ENCODE data around the gene OTOG.

OTOG gene

DNA sequence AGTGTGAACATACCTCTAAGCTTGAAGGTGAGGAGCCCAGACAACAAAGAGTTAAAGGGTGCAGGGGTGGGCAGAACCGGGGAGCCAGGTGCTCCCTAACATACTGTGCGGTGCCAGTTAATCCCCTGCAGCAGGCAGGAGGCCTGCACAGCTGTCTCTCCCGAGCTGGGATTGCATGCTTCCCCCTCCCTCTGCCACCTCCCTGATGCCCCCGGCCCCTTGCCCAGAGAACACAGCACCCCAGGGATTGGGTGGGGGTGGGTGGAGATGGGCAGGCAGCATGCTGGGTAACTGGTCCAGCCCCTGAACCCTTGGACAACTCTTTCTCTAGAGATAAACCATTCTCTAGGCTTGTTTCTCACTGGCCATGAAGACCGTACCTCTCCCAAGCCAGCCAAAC, 104.6 kb downstream of the OTOG start:
- no peak for DNase-seq (ENCODE audit: low spot score)

DNA sequence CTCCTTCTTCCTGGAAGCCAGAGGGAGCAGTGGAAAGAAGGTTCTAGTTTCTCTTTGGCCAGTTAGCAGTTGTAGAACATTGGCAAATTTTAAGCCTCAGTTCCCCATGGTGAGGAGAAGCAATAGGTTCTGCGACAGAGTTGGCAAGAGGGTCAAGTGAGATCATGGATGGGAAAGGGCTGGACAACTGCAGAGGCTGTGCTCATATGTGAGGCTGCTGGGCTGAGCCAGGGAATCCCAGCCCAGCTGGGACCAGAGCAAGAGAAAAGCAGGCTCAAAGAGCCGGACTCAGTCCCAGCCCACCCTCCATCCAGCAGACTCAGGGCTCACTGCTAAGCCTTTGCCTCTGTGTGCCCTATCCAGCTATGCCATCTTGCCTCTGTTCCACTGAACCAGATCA, 105.5 kb downstream of the OTOG start:
- DNase-seq (ENCODE audit: low spot score) = no peak

DNA sequence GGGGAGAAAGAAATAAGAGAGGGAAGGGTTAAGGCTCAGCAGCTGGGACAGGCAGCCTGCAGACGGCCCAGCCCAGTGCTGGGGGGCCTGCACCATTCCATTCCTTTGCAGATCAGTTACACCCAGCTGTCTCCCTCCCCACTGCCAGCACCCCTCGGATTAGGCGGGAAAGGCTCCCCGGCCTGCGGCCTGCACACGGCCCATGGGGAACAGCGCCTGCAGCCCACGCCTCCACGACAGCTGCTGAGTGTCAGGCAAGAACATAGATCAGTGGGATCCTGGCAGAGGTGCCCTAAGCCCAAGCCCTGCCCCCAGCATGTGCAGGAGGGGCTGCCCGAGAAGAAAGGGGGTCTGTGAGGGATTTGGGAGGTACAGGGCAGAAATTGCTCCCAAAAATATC, 106.6 kb downstream of the OTOG start:
- no peak for DNase-seq (ENCODE audit: low spot score)

DNA sequence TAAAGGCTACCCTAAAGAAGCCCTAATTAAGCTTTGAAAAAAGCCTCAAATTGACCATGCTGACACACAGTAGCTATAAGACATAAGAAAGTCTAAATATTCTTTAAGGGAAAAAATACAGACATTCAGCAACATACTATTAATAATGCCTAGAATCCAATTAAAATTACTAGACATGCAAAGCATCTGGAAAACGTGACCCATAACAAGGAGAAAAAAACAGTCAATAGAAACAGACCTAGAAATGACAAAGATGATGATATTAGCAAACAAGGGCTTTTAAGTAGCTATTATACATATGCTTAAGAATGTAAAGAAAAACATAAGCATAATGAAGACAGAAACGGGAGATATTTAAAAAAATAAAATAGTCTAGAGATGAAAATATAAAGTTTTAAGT, 108.6 kb downstream of the OTOG start:
- DNase-seq (ENCODE audit: low spot score) = no peak

DNA sequence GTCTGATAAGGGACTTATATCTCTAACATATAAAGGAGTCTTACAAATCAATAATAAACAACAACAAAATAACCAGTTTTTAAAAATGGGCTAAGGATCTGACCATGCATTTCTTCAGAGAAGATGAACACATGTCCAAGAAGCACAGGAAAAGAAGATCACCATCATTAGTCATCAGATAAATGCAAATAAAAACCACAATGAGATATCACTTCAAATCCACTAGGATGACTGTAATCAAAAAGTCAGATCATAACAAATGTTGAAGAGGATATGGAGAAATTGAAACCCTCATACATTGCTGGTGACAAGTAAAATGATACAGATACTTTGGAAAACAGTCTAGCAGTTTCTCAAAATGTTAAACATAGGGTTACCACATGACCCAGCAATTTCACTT, 111.2 kb downstream of the OTOG start:
- no peak for DNase-seq (ENCODE audit: low spot score)

DNA sequence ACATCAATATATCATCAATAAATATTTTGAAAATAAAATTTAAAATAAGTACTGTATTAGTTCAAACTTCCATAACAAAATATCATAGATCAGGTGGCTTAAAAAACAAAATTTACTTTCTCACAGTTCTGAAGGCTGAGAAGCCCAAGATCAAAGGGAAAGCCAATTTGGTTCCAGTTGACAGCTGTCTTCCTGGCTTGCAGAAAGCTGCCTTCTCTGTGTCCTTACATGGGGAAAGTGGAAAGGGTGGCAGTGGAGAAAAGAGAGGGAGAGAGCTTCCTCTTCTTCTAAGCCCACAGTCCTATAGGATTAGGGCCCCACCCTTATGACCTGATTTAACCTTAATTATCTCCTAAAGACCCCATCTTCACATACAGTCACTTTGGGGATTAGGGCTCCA, 121.1 kb downstream of the OTOG start:
- no peak for DNase-seq (ENCODE audit: low spot score)

DNA sequence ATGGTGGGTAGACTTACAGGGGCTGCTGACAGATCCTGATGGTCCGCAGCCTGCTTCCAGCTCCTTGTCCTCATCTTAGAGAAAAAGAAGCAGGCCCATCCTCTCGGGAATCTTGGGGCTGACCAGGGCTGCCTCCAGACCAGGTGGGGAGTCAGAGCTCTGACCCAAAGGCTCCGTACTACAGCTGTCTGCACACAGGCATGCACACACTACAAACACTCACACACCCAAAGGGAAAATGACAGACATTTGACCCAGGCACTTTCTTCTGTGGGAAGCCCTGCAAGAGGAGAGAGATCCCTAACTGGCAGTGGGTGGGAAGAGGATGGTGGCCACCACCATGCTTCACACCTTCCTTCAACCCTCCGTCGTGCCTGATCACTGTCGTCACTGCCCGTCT, 125.4 kb downstream of the OTOG start:
- DNase-seq (ENCODE audit: low spot score) = no peak

DNA sequence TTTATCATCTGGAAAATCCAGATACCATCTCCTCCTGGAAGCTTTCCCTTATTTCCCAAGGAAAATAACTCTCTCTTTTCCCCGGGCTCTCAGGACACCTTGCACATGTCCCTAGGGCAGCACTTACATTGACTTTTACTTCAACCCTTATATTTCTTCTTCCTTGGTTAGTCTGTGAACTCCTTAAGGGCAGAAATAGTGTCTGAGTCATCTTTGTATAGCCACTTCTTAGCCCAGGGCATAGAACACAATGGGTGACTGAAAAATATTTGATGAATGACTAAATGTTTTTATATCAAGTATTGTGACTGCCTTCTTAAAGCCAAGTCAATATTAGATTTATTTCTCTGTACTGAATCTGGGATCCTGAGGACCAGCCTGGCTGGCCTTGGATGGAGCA, 126.9 kb downstream of the OTOG start:
- no peak for DNase-seq (ENCODE audit: low spot score)

DNA sequence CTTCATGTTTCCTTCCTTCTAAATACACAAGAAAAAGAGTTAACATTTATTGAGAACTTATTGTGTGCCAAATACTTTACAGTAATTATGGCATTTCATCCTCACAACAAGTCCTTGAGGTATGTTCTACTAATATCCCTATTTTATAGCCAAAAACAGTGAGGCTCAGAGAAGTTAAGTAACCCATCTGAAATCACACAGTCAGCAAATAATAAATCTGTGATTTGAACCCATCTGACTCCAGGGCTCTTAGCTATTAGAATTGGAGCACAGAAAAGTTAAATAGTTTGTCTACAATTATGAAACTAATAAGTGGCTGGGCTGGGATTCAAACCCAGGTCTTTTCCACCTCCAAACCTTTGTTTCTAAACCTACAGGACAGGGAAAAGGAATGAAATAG, 135.8 kb downstream of the OTOG start:
- DNase-seq (ENCODE audit: low spot score) = no peak

DNA sequence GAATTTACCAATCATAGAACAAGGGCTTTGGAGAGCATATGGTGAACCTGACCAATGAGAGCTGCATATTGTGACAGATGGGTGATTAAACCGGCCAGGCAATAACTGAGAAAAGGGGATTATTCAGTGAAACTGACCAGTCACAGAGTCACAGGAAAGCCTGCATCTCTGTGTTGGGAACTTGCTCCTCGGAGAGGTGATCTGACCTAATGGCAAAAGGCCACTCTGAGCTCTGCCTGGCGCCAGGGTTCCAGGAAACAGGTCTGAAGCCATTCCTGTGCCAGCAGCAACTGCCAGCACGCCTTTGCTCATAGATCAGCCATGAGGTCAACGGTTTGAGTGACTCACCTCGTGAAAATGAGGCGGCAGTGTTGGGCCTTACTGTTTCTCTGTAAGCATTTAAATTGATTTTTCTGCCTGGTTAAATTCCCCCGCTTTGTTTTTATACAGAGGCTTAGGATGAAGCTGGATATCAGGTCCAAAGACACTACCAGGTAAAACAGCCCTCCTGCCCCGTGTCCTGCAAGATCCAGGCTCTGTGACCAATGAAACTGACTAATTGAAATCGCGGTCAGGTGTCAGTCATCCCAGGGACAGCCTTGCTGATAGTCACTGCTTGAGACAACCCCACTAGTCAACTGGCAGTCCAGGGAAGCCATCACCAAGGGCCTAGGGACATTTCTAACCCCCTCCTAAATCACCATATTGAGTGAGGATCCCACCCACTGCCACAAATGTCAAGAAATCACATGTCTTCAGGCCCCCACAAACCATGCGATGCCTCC, 136.5 kb downstream of the OTOG start:
- DNase-seq (ENCODE audit: low spot score) = no peak

DNA sequence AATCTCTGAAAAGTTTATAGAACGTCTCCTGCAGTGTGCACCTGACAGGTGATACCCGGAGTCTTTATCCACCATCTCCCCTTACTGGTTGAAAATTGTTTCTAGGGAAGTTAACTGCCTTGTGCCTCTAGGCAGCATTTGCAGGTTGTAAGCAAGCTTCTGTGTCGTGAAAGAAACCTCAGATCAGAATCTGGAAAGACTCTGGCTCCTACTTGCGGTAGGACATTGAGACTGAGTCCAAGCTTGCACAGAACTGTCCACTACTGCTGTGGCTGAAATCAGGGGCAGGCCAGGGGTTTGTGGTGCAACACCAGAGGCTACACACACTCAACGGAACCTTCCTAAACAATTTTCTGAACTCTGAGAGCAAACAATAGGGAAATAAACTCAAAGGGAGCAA, 137.5 kb downstream of the OTOG start:
- DNase-seq (ENCODE audit: low spot score) = no peak

DNA sequence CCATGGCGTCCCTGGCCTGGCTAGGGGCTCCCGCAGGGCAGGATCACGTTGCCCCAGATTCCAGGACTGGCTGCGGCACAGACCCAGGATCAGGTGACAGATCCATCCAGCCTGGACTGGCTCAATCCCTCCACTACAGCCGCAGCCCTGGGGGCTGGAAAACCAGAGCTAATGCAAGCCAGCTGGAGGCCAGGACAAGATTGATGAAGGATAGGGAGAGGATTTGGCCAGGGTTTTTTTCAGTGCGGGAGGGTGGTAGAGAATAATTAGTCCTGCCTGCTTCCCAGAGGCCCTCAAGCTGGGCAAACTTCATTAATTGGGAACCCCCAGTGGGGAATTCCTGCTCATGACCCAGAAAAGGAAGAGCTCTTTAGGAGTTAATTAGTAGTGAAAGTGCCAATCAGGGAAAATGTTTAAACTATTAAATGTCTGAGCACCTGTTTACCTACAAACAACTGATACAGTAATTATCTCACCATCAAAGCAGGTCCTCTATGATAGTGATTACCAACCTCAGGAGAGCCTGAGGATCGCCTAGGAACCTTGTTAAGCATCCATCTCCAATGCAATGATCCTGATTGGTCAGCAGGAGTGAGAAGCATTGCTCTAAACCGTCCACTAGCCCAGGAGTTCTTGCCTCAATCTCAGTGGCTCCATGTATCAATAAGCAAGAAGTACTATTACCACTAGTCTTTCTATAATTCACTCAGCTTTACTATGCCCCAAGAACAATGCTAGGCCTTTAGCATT, 139.3 kb downstream of the OTOG start:
- no peak for DNase-seq (ENCODE audit: low spot score)

DNA sequence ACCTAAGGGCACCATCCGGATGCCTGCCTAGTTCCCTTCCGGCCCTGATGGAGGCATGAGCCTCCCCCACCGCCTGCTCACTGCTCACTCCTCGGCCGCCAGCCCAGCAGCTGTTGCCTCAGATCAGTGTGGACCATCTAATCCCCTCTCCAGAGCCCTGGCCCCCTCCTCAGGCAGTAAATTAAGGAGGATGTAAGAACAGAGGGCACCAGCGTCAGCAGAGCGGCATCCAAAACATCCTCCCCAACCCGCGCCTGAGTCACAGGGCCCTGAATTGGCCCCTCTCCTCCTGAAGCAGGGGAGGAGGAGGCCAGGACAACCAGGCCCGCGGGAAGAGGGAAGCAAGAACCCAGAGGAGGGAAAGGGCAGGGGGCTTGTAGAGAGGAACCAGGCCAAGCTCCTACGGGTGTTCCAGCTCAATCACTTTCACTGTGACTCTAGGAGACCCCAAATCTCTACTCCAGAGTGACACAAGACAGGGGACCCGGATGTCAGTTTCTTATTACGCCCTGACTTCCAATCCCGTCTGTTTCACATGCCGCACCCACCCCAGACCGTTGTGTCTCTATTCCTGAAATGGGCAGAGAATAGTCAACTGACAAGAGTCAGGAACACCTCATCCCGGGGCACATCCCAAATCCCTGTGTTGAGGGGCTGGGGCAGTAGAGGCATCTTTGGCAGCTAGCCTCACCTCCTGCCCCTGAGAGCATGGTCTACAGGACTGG, 141.0 kb downstream of the OTOG start:
- DNase-seq (ENCODE audit: low spot score) = no peak

DNA sequence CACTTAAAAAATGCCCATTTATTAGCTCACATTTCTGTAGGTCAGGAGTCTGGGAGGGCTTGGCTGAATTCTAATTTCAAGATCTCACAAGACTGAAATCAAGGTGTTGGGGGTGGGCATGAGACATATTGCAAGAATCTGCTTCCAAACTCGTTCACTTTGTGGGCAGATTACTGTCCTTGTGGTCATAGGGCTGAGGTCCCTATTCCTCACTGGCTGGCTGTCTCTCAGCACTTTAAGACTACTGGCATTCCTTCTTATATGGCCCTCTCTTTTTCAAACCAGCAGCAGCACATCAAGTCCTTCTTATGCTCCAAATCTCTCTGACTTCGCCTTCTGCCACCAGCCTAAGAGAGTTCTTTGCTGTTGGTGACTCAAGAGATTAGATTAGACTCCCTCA, 144.5 kb downstream of the OTOG start:
- no peak for DNase-seq (ENCODE audit: low spot score)

DNA sequence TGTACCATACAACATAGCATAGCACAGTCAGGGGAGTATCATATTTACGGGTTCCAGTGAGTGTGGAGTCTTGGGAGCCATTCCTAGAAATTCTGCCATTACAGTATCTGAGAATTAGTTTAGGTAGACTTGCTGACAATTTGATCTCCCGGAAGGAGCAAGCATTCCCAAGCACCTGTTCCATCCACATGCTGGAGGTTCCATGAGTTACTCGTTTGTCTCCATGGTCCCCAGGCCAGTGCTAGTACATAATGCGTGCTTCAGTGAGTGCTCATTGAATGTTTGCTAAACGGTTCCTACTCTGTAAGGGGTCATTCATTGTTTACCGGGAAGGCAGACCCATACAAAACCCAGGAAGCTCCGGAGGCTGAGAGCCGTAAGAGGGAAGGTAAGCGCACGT, 144.9 kb downstream of the OTOG start:
- DNase-seq (ENCODE audit: low spot score) = no peak

DNA sequence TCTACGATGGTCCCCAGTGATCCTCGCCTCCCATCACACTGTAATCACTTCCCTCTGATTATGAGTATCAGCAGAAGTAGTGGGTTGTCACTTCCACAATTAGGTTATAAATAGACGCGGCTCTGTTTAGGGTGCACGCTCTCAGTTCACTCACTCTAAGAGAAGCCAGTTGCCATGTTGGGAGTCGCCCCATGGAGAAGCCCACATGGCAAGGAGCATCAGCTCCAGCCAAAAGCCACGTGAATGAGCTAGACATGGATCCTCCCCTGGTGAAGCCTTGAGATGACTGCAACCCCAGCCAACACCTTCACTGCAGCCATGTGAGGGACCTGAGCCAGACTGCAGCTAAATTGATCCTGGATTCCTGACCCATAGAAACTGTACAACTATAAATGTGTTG, 145.9 kb downstream of the OTOG start:
- DNase-seq (ENCODE audit: low spot score) = no peak

DNA sequence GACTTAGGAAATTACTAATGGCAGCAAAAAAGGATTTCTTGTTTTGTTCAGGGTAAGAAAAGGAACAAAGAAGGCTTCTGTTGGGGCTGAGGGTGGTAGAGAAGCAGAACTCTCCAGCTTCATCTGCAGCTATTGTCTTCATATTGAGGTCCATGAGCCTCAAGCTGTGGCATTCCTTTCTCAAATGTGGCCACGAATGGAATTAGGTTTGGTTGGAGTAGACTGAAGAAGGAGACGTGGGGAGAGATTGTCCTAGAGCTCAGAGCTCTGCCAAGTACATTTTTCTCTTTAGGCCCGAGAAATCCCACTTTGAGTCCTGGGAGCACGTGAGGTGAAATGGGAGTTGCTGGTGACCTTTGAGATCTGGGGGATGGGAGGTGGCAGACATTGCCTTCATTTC, 146.5 kb downstream of the OTOG start:
- DNase-seq (ENCODE audit: low spot score) = no peak

DNA sequence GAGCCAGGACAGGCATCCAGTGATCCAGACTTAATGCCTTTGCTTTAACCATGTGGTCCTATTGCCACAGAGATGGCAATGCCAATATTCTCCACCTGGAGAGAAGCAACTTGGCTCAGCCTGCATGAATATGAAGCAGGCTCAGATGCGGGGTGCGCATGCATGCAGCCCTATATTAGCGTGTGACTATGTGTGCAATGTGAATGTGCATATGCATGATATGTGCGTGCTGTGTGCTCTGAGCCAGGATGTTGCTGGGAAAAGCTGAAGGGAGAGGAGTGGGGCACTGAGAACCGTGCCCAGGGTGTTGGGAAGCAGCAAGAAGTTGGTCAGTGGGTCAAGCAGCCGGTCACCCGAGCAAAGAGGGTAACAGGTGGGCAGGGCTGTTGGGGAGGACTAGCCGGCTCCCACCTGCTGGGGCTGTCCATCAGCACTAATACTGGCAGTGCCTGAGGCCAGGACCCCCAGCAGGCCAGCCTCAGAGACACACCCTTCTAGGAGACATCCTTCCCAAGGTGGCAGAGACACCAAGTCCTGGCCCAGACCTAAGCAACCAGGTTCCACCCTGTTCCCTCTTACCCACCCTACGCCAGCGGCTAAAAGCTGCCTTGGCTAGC, 147.5 kb downstream of the OTOG start:
- DNase-seq (ENCODE audit: low spot score) = no peak

DNA sequence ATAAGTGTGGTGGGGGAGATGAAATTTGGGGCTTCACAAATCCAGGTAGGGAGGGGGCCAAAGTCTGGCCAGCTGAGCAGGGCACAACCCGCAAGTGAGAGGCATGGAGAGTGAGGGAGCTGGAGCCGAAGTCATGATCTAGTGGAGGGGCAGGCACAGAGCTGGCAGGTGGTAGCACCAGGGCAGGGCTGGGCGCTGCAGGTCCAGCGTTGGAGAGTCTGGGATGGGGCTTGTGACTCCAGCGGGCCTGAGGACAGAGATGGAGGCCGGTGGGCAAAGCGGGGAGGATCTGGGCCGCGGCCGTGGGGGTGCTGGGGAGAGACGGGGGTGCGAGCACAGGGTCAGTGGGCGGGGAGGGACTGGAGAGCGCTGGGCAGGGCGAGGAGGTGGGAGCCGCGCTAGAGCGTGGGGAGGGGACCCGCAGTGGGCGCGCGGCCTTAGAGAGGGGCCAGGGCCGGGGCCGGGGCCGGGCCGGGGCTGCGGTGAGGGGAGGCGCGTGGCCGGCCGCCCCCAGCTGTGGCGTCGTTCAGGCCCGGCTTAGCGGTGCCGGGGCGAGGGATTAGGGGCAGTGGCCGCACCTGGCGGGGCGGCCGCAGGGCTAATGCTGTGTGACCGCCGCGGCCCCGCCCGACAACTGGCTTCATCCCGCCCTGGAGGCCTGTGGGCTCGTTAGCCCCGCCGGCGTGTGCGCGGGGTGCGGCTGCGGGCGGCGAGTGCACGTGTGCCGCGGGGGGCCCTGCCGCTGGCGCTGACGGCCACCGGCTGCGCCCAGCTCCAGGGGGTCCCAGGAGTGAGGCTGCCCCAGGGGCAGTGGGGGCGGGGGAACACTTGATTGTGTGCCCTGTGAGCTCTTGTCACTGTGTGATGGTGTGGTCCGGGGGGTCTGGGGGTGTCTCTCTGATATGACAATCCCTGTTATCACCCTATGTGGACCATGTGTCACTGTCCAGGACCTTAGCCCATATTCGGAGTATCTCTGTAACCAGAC, 148.7 kb downstream of the OTOG start:
- DNase-seq (ENCODE audit: low spot score) = no peak

DNA sequence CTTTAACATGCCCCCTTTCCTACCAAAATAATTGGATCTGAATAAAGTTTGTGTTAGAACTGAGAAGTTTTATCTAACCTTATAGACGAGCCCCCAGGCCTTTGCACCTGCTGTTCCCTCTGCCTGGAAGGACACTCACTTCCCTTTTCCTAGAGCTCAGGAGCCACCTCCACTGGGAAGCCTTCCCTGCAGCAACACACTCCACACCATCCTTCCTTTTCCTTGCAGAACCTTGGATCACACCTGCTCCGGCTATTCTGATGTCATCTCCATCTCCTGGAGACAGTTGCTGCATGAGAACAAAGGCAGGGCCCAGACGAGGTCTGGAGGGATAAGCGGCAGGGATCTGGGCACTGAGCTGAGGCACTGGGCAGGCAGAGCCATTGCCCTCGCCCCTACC, 149.7 kb downstream of the OTOG start:
- no peak for DNase-seq (ENCODE audit: low spot score)

All from hematopoietic multipotent progenitor cell treated with erythropoietin and hydrocortisone succinate and interleukin-3 and kit ligand, for 17 days (in vitro differentiated cells).